ENCODE measurements around the gene MMP20. TPM values are rescaled to one million over a fixed set of nuclear protein-coding genes. Genes with fewer than 3 reads are reported as not detected.

The MMP20 gene
- total and polyA plus RNA-seq, 2 experiments from 2014 or later, result not detected

GRCh38 chr11:102669664-102670063 lies 44.5 kb upstream of the MMP20 start:
- Mint-ChIP-seq H3K27me3 (ENCODE audit: insufficient read depth, low read depth, poor library complexity) (peaks cover 2% of the 10 kb centered on the region), H3K4me3 (no peak overlapping the region), H3K9me3 (no peaks in the 10 kb centered on the region; the same call in 2 of the 3 replicates), H3K27ac (no peak overlapping the region), H3K4me1 (peaks cover 3% of the 10 kb centered on the region; the same call in 1 of the 3 replicates), H3K36me3 (ENCODE audit: low read depth) (no peaks in the 10 kb centered on the region)
- Histone ChIP-seq H3K27me3 (ENCODE audit: insufficient read depth) (no peaks in the 10 kb centered on the region), H3K79me2 (replicated peaks; ENCODE audit: insufficient read depth) (no peaks in the 10 kb centered on the region), H3K36me3 (ENCODE audit: insufficient read depth) (no peaks in the 10 kb centered on the region), H3K27ac (ENCODE audit: low read depth) (no peak overlapping the region), H3K4me2 (no peak overlapping the region), H3K9me2 (ENCODE audit: insufficient read depth) (no peaks in the 10 kb centered on the region), H3F3A (replicated peaks; ENCODE audit: low read depth) (no peaks in the 10 kb centered on the region), H2AFZ (no peak overlapping the region), H4K20me1 (replicated peaks; ENCODE audit: insufficient read depth) (no peaks in the 10 kb centered on the region), H3K4me1 (ENCODE audit: insufficient read depth) (no peaks in the 10 kb centered on the region), H3K4me3 (no peak overlapping the region)
- DNase-seq (ENCODE audit: low spot score), result no peak
- no peak for TF ChIP-seq CTCF (conservative IDR thresholded peaks at IDR 0.05; ENCODE audit: low read depth in 2 of 2)
- TF ChIP-seq, protein P1, sequence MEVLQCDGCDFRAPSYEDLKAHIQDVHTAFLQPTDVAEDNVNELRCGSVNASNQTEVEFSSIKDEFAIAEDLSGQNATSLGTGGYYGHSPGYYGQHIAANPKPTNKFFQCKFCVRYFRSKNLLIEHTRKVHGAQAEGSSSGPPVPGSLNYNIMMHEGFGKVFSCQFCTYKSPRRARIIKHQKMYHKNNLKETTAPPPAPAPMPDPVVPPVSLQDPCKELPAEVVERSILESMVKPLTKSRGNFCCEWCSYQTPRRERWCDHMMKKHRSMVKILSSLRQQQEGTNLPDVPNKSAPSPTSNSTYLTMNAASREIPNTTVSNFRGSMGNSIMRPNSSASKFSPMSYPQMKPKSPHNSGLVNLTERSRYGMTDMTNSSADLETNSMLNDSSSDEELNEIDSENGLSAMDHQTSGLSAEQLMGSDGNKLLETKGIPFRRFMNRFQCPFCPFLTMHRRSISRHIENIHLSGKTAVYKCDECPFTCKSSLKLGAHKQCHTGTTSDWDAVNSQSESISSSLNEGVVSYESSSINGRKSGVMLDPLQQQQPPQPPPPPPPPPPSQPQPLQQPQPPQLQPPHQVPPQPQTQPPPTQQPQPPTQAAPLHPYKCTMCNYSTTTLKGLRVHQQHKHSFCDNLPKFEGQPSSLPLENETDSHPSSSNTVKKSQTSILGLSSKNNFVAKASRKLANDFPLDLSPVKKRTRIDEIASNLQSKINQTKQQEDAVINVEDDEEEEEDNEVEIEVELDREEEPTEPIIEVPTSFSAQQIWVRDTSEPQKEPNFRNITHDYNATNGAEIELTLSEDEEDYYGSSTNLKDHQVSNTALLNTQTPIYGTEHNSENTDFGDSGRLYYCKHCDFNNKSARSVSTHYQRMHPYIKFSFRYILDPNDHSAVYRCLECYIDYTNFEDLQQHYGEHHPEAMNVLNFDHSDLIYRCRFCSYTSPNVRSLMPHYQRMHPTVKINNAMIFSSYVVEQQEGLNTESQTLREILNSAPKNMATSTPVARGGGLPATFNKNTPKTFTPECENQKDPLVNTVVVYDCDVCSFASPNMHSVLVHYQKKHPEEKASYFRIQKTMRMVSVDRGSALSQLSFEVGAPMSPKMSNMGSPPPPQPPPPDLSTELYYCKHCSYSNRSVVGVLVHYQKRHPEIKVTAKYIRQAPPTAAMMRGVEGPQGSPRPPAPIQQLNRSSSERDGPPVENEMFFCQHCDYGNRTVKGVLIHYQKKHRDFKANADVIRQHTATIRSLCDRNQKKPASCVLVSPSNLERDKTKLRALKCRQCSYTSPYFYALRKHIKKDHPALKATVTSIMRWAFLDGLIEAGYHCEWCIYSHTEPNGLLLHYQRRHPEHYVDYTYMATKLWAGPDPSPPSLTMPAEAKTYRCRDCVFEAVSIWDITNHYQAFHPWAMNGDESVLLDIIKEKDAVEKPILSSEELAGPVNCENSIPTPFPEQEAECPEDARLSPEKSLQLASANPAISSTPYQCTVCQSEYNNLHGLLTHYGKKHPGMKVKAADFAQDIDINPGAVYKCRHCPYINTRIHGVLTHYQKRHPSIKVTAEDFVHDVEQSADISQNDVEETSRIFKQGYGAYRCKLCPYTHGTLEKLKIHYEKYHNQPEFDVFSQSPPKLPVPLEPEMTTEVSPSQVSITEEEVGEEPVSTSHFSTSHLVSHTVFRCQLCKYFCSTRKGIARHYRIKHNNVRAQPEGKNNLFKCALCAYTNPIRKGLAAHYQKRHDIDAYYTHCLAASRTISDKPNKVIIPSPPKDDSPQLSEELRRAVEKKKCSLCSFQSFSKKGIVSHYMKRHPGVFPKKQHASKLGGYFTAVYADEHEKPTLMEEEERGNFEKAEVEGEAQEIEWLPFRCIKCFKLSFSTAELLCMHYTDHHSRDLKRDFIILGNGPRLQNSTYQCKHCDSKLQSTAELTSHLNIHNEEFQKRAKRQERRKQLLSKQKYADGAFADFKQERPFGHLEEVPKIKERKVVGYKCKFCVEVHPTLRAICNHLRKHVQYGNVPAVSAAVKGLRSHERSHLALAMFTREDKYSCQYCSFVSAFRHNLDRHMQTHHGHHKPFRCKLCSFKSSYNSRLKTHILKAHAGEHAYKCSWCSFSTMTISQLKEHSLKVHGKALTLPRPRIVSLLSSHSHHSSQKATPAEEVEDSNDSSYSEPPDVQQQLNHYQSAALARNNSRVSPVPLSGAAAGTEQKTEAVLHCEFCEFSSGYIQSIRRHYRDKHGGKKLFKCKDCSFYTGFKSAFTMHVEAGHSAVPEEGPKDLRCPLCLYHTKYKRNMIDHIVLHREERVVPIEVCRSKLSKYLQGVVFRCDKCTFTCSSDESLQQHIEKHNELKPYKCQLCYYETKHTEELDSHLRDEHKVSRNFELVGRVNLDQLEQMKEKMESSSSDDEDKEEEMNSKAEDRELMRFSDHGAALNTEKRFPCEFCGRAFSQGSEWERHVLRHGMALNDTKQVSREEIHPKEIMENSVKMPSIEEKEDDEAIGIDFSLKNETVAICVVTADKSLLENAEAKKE (CRISPR knock-in tag; IDR thresholded peaks at IDR 0.05), result no peak
- TF ChIP-seq NANOG (IDR thresholded peaks at IDR 0.05; ENCODE audit: borderline replicate concordance), result no peak
- no peak for TF ChIP-seq CREB1 (CRISPR knock-in tag; IDR thresholded peaks at IDR 0.05; ENCODE audit: low read depth)
- TF ChIP-seq POLR2AphosphoS5 (IDR thresholded peaks at IDR 0.05; ENCODE audit: low read depth), result no peak
- no peak for TF ChIP-seq REST (IDR thresholded peaks at IDR 0.05; ENCODE audit: unreplicated experiment)
- no peak for TF ChIP-seq ZNF331 (CRISPR knock-in tag; IDR thresholded peaks at IDR 0.05; ENCODE audit: low read depth)
- TF ChIP-seq, protein P2, sequence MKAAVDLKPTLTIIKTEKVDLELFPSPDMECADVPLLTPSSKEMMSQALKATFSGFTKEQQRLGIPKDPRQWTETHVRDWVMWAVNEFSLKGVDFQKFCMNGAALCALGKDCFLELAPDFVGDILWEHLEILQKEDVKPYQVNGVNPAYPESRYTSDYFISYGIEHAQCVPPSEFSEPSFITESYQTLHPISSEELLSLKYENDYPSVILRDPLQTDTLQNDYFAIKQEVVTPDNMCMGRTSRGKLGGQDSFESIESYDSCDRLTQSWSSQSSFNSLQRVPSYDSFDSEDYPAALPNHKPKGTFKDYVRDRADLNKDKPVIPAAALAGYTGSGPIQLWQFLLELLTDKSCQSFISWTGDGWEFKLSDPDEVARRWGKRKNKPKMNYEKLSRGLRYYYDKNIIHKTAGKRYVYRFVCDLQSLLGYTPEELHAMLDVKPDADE (IDR thresholded peaks at IDR 0.05), result no peak
- TF ChIP-seq ZNF114 (CRISPR knock-in tag; IDR thresholded peaks at IDR 0.05), result no peak
- TF ChIP-seq EZH2phosphoT487 (IDR thresholded peaks at IDR 0.05; ENCODE audit: unreplicated experiment), result no peak
- TF ChIP-seq JUNB (IDR thresholded peaks at IDR 0.05; ENCODE audit: unreplicated experiment), result no peak
- TF ChIP-seq EZH2 (IDR thresholded peaks at IDR 0.05; ENCODE audit: low read depth, unreplicated experiment), result no peak
- no peak for TF ChIP-seq STAT1 (IDR thresholded peaks at IDR 0.05; ENCODE audit: unreplicated experiment)
- no peak for ATAC-seq
